ENCODE results near the gene TMC5.

DNA sequence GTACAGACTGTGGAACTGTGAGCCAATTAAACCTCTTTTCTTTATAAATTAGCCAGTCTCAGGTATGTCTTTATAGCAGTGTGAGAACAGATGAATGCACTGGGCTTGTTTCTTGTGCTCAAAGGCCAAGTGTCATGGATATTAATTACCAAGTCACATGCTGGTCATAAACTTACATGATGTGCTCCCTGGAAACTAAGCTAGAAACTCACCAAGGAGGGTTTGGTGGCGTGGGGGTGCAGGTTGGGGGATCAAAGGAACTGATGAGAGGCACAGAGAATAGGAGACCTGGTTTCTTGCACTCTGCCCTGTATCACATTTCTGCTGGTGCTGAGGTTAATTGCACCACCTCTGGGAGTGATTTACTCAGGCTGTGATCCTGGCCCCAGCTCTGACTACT, 31.2 kb upstream of the TMC5 start:
- TF ChIP-seq, protein P1, sequence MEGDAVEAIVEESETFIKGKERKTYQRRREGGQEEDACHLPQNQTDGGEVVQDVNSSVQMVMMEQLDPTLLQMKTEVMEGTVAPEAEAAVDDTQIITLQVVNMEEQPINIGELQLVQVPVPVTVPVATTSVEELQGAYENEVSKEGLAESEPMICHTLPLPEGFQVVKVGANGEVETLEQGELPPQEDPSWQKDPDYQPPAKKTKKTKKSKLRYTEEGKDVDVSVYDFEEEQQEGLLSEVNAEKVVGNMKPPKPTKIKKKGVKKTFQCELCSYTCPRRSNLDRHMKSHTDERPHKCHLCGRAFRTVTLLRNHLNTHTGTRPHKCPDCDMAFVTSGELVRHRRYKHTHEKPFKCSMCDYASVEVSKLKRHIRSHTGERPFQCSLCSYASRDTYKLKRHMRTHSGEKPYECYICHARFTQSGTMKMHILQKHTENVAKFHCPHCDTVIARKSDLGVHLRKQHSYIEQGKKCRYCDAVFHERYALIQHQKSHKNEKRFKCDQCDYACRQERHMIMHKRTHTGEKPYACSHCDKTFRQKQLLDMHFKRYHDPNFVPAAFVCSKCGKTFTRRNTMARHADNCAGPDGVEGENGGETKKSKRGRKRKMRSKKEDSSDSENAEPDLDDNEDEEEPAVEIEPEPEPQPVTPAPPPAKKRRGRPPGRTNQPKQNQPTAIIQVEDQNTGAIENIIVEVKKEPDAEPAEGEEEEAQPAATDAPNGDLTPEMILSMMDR (IDR thresholded peaks at IDR 0.05) = no peak
- TF ChIP-seq EP300 (IDR thresholded peaks at IDR 0.05) = no peak
- no peak for TF ChIP-seq POLR2A (IDR thresholded peaks at IDR 0.05)

Data from upper lobe of left lung (tissue), 4 donors.